ENCODE results near the gene RTKN2. TPM values are rescaled to one million over a fixed set of nuclear protein-coding genes. Genes with fewer than 3 reads are reported as not detected.

The RTKN2 gene
- total and polyA plus RNA-seq, 7 experiments from 2014 or later: 1.4 to 7.8 (median 3.0) TPM

DNA sequence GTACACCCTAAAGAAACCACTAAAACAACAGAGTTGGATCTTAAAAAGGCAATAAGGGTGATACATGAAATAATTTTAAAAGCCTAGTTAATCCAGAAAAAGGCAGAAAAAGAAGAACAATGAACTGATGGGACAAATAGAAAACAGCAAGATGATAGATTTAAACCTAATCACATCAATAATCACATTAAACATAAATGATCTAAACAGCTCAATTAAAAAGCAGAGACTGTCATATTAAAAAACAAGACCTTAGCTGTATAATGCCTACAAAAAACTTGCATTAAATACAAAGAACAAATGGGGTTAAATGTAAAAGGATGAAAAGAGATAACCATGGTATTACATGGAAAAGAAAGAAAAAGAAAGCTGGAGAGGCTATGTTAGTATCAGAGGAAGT is 96.2 kb downstream of the RTKN2 start:
- CTCF ChIA-PET: interaction anchor here (0.5 to 1.0 kb wide), 3 partner anchors 134 to 994 kb away, joined by 3 to 4 read pairs (median 3); no protein-coding TSS in a partner anchor
- POLR2A ChIA-PET: no interaction called here
- H3K4me3 ChIP-seq (ENCODE audit: low read length): no peak overlapping the region
- Mint-ChIP-seq H3K4me1 (peaks cover 11 to 35% (median 27%) of the 10 kb centered on the region in 7 donors), H3K36me3 (peaks cover 10 to 58% (median 11%) of the 10 kb centered on the region in 5 donors), H3K27ac (no peak overlapping the region), H3K4me3 (peak overlapping the region in 1 of 10 donors; percentile 10), H3K9me3 (peaks cover 2 to 33% (median 16%) of the 10 kb centered on the region in 11 donors), H3K27me3 (no peaks in the 10 kb centered on the region)
- no peak for DNase-seq
- no peaks in the 10 kb centered on the region for H3K36me3 ChIP-seq (ENCODE audit: control insufficient read depth in 2 of 3, insufficient read depth in 3 of 3, low read length in 3 of 3)
- peaks cover 0 to 11% of the 10 kb centered on the region in 2 donors for H3K4me1 ChIP-seq (ENCODE audit: control insufficient read depth in 2 of 2, insufficient read depth in 2 of 2, low read length in 2 of 2)
- no peak for ATAC-seq
- H3K9me3 ChIP-seq (ENCODE audit: control insufficient read depth in 2 of 3, low read length in 3 of 3): peaks cover 0 to 8% (median 0%) of the 10 kb centered on the region in 3 experiments
- no peak overlapping the region for H3K27ac ChIP-seq (ENCODE audit: low read depth, low read length)
- intact Hi-C loops (cut with micrococcal nuclease): no loop called here
- no peaks in the 10 kb centered on the region for H3K27me3 ChIP-seq (ENCODE audit: control insufficient read depth in 2 of 2, insufficient read depth in 2 of 2, low read length in 2 of 2)

- ATAC-seq: no peak
- H3K4me3 Mint-ChIP-seq: no peak overlapping the region
- peaks cover 0 to 5% of the 10 kb centered on the region in 2 donors for H3K4me1 ChIP-seq (ENCODE audit: control insufficient read depth in 2 of 2, insufficient read depth in 2 of 2, low read length in 2 of 2)
- peaks cover 11 to 32% (median 26%) of the 10 kb centered on the region in 7 donors for H3K4me1 Mint-ChIP-seq
- peaks cover 10 to 53% (median 11%) of the 10 kb centered on the region in 5 donors for H3K36me3 Mint-ChIP-seq
- no peak overlapping the region for H3K27ac ChIP-seq (ENCODE audit: low read depth, low read length)
- POLR2A ChIA-PET: no interaction called here
- H3K9me3 ChIP-seq (ENCODE audit: control insufficient read depth in 2 of 3, low read length in 3 of 3): peaks cover 0 to 8% (median 0%) of the 10 kb centered on the region in 3 experiments
- H3K4me3 ChIP-seq (ENCODE audit: low read length): no peak overlapping the region
- peaks cover 2 to 28% (median 14%) of the 10 kb centered on the region in 11 donors for H3K9me3 Mint-ChIP-seq
- no peak for DNase-seq
- CTCF ChIA-PET: interaction anchor here (0.7 to 1.0 kb wide), 2 partner anchors 133 to 175 kb away, joined by 3 to 4 read pairs; no protein-coding TSS in a partner anchor
- no peaks in the 10 kb centered on the region for H3K27me3 ChIP-seq (ENCODE audit: control insufficient read depth in 2 of 2, insufficient read depth in 2 of 2, low read length in 2 of 2)
- H3K27me3 Mint-ChIP-seq: no peaks in the 10 kb centered on the region
- no peaks in the 10 kb centered on the region for H3K36me3 ChIP-seq (ENCODE audit: control insufficient read depth in 2 of 3, insufficient read depth in 3 of 3, low read length in 3 of 3)
- H3K27ac Mint-ChIP-seq: no peak overlapping the region
- intact Hi-C loops (cut with micrococcal nuclease): loop anchor here in 1 of 2 donors (2.0 kb wide), 1 partner anchor 15 kb away; no protein-coding TSS in a partner anchor
Observed at GRCh38 chr10:62171791-62172190, 96.9 kb downstream of the RTKN2 start.

GRCh38 chr10:62170732-62171131 is 97.9 kb downstream of the RTKN2 start:
- no peaks in the 10 kb centered on the region for H3K27me3 ChIP-seq (ENCODE audit: control insufficient read depth in 2 of 2, insufficient read depth in 2 of 2, low read length in 2 of 2)
- ChIA-PET CTCF (no interaction called here), POLR2A (no interaction called here)
- no peaks in the 10 kb centered on the region for H3K36me3 ChIP-seq (ENCODE audit: control insufficient read depth in 2 of 3, insufficient read depth in 3 of 3, low read length in 3 of 3)
- Mint-ChIP-seq H3K27ac (no peak overlapping the region), H3K36me3 (peaks cover 7 to 48% (median 11%) of the 10 kb centered on the region in 5 donors), H3K9me3 (peaks cover 2 to 20% (median 13%) of the 10 kb centered on the region in 11 donors), H3K4me1 (peaks cover 9 to 25% (median 21%) of the 10 kb centered on the region in 7 donors), H3K4me3 (no peak overlapping the region), H3K27me3 (no peaks in the 10 kb centered on the region)
- no peak overlapping the region for H3K4me3 ChIP-seq (ENCODE audit: low read length)
- no peak for DNase-seq
- H3K9me3 ChIP-seq (ENCODE audit: control insufficient read depth in 2 of 3, low read length in 3 of 3): peaks cover 0 to 8% (median 0%) of the 10 kb centered on the region in 3 experiments
- H3K27ac ChIP-seq (ENCODE audit: low read depth, low read length): no peak overlapping the region
- no peak for ATAC-seq
- H3K4me1 ChIP-seq (ENCODE audit: control insufficient read depth in 2 of 2, insufficient read depth in 2 of 2, low read length in 2 of 2): peaks cover 0 to 5% of the 10 kb centered on the region in 2 donors
- intact Hi-C loops (cut with micrococcal nuclease): loop anchor here in 1 of 2 donors (2.0 kb wide), 1 partner anchor 14 kb away; no protein-coding TSS in a partner anchor

DNA sequence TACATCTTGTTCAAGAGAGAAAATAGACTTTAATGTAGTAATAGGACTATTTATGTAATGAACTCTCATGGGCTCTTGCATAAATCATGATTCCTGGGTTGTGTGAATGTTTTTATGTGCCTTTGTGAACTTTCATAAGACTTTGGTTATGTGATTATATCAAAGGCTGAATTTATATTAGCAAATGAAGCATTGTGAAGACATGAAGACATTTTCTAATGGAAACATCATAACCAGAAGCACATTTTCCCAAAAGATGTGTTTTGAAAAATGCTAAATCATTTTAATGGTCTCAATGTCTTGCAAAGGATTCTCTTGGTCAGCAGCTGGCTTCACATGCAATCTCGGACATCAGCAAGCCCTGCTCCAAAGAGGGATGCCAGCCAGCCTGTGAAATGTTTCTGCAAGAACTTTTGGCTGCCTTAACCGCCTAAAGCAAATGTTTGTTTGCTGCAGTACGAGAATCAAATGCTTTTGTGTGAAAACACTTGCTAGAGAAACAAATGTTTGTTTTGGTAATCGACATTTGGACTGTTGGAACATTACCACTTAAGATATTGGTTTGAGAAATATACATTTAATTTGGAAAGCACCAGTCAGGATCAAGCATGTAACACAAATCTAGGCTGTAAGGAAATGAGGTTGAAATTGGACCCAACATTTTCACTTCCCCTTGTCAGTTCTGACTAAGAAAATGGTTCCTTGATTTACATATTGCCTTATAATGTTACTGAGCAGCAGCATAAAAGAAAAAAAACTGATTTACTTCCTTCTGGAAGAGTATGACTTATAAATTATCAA is 102.1 kb downstream of the RTKN2 start:
- Mint-ChIP-seq H3K27ac (no peak overlapping the region), H3K4me3 (no peak overlapping the region), H3K36me3 (peaks cover 0 to 23% (median 0%) of the 10 kb centered on the region in 5 donors), H3K4me1 (peaks cover 5 to 8% (median 7%) of the 10 kb centered on the region in 7 donors), H3K9me3 (peaks cover 0 to 10% (median 0%) of the 10 kb centered on the region in 11 donors), H3K27me3 (no peaks in the 10 kb centered on the region)
- H3K4me3 ChIP-seq (ENCODE audit: low read length): no peak overlapping the region
- no peaks in the 10 kb centered on the region for H3K4me1 ChIP-seq (ENCODE audit: control insufficient read depth in 2 of 2, insufficient read depth in 2 of 2, low read length in 2 of 2)
- POLR2A ChIA-PET: interaction anchor here (1.0 kb wide), 1 partner anchor 11 kb away, joined by 3 read pairs; no protein-coding TSS in a partner anchor
- H3K27ac ChIP-seq (ENCODE audit: low read depth, low read length): no peak overlapping the region
- CTCF ChIA-PET: no interaction called here
- ATAC-seq (peak; percentile 62), DNase-seq (no peak)
- H3K9me3 ChIP-seq (ENCODE audit: control insufficient read depth in 2 of 3, low read length in 3 of 3): no peaks in the 10 kb centered on the region
- no peaks in the 10 kb centered on the region for H3K27me3 ChIP-seq (ENCODE audit: control insufficient read depth in 2 of 2, insufficient read depth in 2 of 2, low read length in 2 of 2)
- intact Hi-C loops (cut with micrococcal nuclease): no loop called here
- no peaks in the 10 kb centered on the region for H3K36me3 ChIP-seq (ENCODE audit: control insufficient read depth in 2 of 3, insufficient read depth in 3 of 3, low read length in 3 of 3)

- ChIA-PET POLR2A (no interaction called here), CTCF (no interaction called here)
- intact Hi-C loops (cut with micrococcal nuclease): no loop called here
- Mint-ChIP-seq H3K36me3 (peaks cover 0 to 22% (median 0%) of the 10 kb centered on the region in 5 donors), H3K27ac (peak overlapping the region in 1 of 9 donors; percentile 30), H3K27me3 (no peaks in the 10 kb centered on the region), H3K4me1 (peaks cover 5 to 12% (median 11%) of the 10 kb centered on the region in 7 donors), H3K9me3 (peaks cover 0 to 8% (median 0%) of the 10 kb centered on the region in 11 donors), H3K4me3 (no peak overlapping the region)
- no peak overlapping the region for H3K27ac ChIP-seq (ENCODE audit: low read depth, low read length)
- no peaks in the 10 kb centered on the region for H3K27me3 ChIP-seq (ENCODE audit: control insufficient read depth in 2 of 2, insufficient read depth in 2 of 2, low read length in 2 of 2)
- H3K36me3 ChIP-seq (ENCODE audit: control insufficient read depth in 2 of 3, insufficient read depth in 3 of 3, low read length in 3 of 3): no peaks in the 10 kb centered on the region
- H3K4me3 ChIP-seq (ENCODE audit: low read length): no peak overlapping the region
- no peaks in the 10 kb centered on the region for H3K4me1 ChIP-seq (ENCODE audit: control insufficient read depth in 2 of 2, insufficient read depth in 2 of 2, low read length in 2 of 2)
- no peak for DNase-seq
- no peaks in the 10 kb centered on the region for H3K9me3 ChIP-seq (ENCODE audit: control insufficient read depth in 2 of 3, low read length in 3 of 3)
- no peak for ATAC-seq
Observed at GRCh38 chr10:62165803-62166202, 102.8 kb downstream of the RTKN2 start.

GRCh38 chr10:62163024-62163423 is 105.6 kb downstream of the RTKN2 start:
- H3K27me3 ChIP-seq (ENCODE audit: control insufficient read depth in 2 of 2, insufficient read depth in 2 of 2, low read length in 2 of 2): no peaks in the 10 kb centered on the region
- intact Hi-C loops (cut with micrococcal nuclease): no loop called here
- Mint-ChIP-seq H3K9me3 (peaks cover 0 to 13% (median 0%) of the 10 kb centered on the region in 11 donors), H3K4me1 (peaks cover 6 to 34% (median 21%) of the 10 kb centered on the region in 7 donors), H3K27ac (no peak overlapping the region), H3K36me3 (peaks cover 0 to 14% (median 0%) of the 10 kb centered on the region in 5 donors), H3K4me3 (no peak overlapping the region), H3K27me3 (no peaks in the 10 kb centered on the region)
- ATAC-seq (no peak), DNase-seq (no peak)
- H3K36me3 ChIP-seq (ENCODE audit: control insufficient read depth in 2 of 3, insufficient read depth in 3 of 3, low read length in 3 of 3): no peaks in the 10 kb centered on the region
- POLR2A ChIA-PET: interaction anchor here (1.0 kb wide), 1 partner anchor 9 kb away, joined by 3 read pairs; no protein-coding TSS in a partner anchor
- no peak overlapping the region for H3K4me3 ChIP-seq (ENCODE audit: low read length)
- CTCF ChIA-PET: no interaction called here
- no peaks in the 10 kb centered on the region for H3K9me3 ChIP-seq (ENCODE audit: control insufficient read depth in 2 of 3, low read length in 3 of 3)
- no peak overlapping the region for H3K27ac ChIP-seq (ENCODE audit: low read depth, low read length)
- H3K4me1 ChIP-seq (ENCODE audit: control insufficient read depth in 2 of 2, insufficient read depth in 2 of 2, low read length in 2 of 2): peaks cover 0 to 4% of the 10 kb centered on the region in 2 donors

Data from naive thymus-derived CD4-positive, alpha-beta T cell (primary cell).